D721Med (cell line): ENCODE data around the gene KANTR.
A peak's percentile ranks its signal among the peaks of the same experiment; 100 is the strongest.

ENCODE experiments used
- DNase-seq: peaks from one replicate; pipeline ENCODE4 v3.0.0; 2011; ENCODE audit warnings: low spot score; ENCODE audit not compliant: insufficient read length
- FAIRE-seq: peaks from 2 replicates; lab custom pipeline; 2011; peaks lifted over from hg19 to GRCh38; lab: Jason Lieb, UNC
- CTCF ChIP-seq: IDR thresholded peaks from 2 replicates; pipeline ENCODE4 v1.5.1; 2012; ENCODE audit warnings: mild to moderate bottlenecking, control low read depth; ENCODE audit not compliant: insufficient read depth; ENCODE audit errors: missing control alignments

The KANTR gene

GRCh38 chrX:53075011-53075410 lies 18.9 kb upstream of the KANTR start:
- DNase-seq: no peak
- no peak for TF ChIP-seq CTCF
- FAIRE-seq: no peak

- FAIRE-seq (no peak), DNase-seq (no peak)
- no peak for TF ChIP-seq CTCF
Observed at GRCh38 chrX:53076671-53077070, 17.3 kb upstream of the KANTR start.

- no peak for DNase-seq
- no peak for FAIRE-seq
- no peak for TF ChIP-seq CTCF
Observed at GRCh38 chrX:53077207-53078197, 16.4 kb upstream of the KANTR start.

- no peak for TF ChIP-seq CTCF
- FAIRE-seq (no peak), DNase-seq (no peak)
Observed at GRCh38 chrX:53078943-53079342, 15.0 kb upstream of the KANTR start.

- DNase-seq (no peak), FAIRE-seq (no peak)
- TF ChIP-seq CTCF: no peak
Observed at GRCh38 chrX:53080628-53081580, 13.0 kb upstream of the KANTR start.

GRCh38 chrX:53081925-53082772 lies 11.8 kb upstream of the KANTR start, which contains the start of gene TSPYL2:
TSS of gene TSPYL2 (plus strand) at chrX:53082367. CDS start at chrX:53082499, 132 bp downstream.
- DNase-seq (peak; percentile 71), FAIRE-seq (peak; percentile 82)
- no peak for TF ChIP-seq CTCF
